HG03558 (cell line): Measurements from ENCODE around the gene SLC45A3.
"Not testable (repeated sequence)": the region's sequence is repeated elsewhere in the genome, so short reads cannot be mapped to it uniquely, and the experiment has no call there.

Source experiments
- ATAC-seq: cut with Tn5 transposase; IDR thresholded peaks from one replicate; pipeline ENCODE4 v1.9.1; 2021; ENCODE audit warnings: moderate number of reproducible peaks; ENCODE audit not compliant: unreplicated experiment; ENCODE audit errors: extremely low read depth

The SLC45A3 gene, protein sequence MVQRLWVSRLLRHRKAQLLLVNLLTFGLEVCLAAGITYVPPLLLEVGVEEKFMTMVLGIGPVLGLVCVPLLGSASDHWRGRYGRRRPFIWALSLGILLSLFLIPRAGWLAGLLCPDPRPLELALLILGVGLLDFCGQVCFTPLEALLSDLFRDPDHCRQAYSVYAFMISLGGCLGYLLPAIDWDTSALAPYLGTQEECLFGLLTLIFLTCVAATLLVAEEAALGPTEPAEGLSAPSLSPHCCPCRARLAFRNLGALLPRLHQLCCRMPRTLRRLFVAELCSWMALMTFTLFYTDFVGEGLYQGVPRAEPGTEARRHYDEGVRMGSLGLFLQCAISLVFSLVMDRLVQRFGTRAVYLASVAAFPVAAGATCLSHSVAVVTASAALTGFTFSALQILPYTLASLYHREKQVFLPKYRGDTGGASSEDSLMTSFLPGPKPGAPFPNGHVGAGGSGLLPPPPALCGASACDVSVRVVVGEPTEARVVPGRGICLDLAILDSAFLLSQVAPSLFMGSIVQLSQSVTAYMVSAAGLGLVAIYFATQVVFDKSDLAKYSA

DNA sequence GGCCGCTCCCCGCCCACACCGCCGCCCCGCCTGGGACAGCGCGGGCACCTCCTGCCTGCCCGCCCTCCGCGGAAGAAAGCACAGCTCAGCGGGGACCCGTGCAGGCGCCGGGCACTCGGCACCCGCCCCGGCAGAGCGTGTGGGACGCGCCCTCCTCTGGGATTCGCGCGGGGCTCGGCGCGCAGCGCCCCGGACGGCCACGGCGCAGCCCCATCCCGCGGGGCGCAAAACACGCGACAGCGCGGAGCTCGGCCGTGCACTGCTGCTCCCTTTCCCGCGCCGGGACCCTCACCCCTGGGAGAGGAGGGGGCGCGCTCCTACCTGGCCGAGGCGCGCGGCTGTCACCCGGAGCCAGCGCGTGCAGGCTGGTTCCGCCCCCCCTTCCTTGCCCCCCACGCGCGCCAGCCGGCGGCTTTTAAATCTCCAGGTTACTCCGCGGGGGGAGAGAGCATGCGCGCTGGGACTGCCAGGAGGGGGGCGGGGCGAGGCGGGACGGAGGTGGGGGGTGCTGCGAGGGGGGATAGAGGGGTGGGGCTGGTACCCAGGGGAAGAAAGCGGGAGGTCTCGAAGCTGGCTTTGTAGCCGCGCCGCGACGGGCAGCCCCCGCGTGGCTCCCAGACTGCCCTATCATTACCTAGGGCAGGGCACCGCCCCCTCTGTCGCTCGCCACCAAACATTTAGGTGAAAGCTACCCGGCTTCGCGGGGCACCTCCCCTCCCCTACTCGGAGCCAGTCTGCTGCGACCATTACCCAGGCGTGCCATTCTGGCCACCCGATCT lies at the start of gene SLC45A3:
Gene SLC45A3, minus strand, starts transcription at position 437 of the 779 bp plus-strand sequence. CDS start 15,853 bp downstream, outside the sequence.
- ATAC-seq: no peak

DNA sequence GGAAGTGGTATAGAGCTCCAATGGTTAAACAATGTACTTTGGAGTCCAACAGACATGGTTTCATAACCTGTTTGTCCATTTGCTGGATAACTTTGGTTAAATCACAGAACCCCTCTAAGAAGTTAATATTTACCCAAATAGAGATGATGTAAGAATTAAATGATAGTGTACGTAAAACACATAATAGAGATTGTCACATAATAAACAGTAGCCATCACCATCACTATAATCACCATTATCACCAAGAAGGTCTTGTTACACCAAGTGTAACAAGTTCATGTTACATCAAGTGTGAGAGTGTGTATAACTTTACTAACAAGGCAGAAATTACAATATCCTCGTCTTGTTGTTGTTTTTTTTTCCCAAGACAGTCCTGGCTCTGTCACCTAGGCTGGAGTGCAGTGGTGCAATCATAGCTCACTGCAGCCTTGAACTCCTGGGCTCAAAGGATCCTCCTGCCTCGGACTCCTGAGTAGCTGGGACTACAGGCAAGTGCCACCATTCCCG lies 46.4 kb upstream of the SLC45A3 start:
- no peak for ATAC-seq

DNA sequence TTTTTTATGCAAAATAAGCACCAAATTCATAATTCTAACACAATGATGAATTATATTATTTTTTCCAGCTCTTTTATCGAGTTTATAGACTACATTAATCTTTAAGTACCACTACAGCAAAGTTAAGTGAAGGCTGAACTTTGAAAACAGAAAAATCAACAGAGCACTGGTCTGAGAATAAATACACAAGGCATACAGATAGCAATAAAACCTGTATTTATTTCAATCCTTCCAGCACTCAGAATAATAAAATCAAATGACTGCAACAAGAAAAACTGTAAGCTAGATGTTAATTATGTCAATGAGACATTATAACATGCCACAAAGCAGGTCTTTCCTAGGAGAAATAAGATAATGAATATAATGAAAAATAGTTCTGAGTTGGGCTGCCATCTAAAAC lies 45.2 kb upstream of the SLC45A3 start:
- no peak for ATAC-seq

DNA sequence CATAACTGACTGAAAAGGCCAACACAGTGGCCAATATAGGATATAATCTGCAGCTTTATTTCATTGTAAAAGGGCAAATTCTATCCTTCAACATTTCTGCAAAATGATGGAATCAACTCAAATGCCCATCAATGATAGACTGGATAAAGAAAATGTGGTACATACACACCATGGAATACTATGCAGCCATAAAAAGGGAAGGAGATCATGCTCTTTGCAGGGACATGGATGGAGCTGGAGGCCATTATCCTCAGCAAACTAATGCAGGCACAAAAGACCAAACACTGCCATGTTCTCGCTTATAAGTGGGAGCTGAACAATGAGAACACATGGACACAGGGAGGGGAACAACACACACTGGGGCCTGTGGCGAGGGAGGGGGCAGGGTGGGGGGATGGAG lies 40.4 kb upstream of the SLC45A3 start:
- not testable (repeated sequence) for ATAC-seq

DNA sequence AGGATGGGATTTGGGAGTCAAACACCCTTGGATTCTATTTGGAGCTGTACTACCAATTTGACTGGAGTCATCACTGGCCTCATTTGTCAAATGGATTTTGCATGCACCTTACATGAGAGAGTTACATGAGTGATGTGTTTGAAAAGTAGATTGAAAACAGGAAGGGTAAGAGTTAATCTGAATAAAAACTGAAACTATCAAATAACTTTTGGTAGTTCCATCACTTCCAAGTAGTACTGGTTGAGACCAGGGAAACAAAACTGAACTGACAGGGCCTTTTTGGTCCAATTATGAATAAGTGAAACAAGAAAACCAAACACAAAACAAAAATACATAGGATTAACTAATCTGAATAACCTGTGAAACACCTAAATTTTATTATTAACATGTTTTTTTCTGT lies 39.5 kb upstream of the SLC45A3 start:
- ATAC-seq: no peak

DNA sequence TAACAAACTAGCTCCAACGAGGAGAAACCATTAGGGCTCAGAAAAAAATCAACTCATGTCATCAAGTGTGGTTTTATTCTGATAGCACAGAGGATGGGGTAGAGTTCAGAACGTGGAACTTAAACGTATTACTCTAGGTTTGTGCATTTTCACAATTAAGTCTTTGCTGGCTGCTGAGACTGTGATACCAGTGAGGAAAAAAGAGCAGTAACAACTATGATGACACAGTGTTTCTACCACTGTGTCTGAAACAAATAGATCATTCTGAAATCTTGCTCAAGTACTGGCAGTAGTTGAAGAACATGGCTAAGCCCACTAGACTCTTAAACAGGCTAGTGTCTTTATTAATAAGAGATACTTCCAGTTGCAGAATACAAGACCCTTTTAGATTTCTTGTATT lies 38.7 kb upstream of the SLC45A3 start:
- ATAC-seq: no peak

DNA sequence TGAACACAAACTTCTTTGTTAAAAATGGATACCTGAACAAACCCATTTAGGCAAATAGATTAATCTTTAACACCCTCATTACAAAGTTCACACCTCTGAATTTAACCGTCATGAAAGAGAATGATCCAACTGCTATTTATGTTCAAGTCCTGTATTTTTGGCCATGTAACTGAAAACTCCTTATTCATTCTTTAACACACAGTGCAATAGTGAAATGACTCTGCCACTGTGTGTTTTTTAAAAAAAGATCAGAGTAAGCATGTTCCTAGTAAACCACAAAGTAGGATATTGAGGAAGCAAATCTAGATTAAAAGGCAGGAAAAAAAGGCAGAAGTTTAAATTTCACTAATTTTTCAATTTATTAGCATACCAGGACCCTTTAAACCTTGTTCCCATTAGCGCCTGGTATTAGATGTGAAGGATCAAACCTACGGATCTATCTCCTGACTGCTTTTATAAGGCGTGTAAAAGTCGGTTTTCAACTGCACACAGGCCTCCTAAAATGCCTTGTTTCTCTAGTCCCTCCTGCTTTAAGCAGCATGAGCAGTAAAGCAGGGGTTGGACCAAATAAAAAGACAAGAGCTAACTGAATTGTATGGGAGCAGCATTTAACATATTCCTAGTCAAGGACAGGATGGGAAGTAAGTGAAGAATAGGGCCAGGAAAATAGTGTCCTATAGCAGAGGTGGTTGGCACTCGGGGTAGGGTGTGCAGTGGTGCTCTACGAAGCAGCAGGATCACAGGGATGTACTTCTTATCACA lies 36.2 kb upstream of the SLC45A3 start:
- no peak for ATAC-seq

DNA sequence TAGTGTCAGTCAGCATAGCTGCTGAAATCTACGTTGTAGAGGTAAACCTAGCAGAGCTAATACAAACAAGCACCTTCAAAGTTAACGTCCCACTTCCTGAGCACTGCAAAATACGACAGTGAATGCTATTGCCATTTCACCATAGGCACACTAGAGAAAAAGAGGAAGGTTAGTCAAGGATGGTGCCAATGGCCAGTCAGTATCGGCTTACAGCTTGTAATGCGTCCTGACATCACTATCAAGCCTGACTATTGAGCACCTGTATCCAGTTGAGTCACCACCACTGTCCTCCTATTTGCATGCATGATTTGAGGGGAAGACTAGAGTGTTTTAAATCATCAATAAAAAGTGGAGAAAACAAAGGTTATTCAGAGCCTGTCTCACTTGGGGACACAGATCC lies 35.3 kb upstream of the SLC45A3 start:
- ATAC-seq: no peak

DNA sequence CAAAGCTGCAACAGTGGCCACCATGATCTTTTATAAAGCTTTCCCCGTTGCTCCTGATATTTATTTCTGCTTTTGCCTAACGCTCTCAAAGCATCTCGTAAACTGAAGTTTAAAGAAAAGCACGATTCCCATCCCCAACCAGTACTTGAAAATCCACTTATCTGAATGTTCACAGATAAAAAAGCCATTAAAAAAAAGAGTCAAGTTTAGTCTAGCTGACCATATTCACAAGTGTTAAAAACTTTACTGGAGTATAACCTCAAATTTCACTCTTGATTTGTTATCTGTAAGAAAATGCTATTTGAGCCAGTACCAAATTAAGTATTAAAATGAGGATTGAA lies 34.6 kb upstream of the SLC45A3 start:
- ATAC-seq: no peak

DNA sequence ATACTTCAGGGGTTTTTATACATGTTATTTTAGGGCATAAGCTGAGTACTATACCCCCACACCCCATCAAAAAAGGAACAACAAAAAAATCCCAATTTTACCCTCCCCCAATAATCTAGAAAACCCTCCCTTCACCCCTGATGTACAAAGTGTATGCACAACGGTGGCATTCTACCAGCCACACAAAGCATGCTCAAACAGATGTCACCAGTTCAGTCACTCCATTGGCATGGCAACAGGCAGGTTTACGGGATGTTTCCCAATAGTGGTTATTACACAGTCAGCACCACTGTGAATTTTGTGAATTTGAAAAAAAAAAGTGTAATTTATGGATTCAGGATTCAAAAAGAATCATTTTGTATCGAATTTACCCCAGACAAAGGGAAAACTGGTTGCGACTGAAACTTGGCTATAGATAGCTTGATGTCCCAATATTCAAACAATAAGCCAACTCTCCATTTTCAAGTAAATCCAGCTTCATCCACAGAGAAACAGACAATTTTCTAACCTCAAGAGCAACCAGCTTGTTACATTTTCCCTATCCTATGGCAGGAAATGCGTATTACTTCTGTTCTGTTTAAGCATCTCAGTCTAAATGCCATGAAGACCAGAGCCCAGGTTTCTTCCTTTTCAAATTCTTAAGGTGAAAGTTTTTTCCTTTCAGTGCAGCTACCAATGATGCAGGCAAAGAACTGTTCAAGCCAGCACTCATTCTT lies 34.0 kb upstream of the SLC45A3 start:
- ATAC-seq: no peak

DNA sequence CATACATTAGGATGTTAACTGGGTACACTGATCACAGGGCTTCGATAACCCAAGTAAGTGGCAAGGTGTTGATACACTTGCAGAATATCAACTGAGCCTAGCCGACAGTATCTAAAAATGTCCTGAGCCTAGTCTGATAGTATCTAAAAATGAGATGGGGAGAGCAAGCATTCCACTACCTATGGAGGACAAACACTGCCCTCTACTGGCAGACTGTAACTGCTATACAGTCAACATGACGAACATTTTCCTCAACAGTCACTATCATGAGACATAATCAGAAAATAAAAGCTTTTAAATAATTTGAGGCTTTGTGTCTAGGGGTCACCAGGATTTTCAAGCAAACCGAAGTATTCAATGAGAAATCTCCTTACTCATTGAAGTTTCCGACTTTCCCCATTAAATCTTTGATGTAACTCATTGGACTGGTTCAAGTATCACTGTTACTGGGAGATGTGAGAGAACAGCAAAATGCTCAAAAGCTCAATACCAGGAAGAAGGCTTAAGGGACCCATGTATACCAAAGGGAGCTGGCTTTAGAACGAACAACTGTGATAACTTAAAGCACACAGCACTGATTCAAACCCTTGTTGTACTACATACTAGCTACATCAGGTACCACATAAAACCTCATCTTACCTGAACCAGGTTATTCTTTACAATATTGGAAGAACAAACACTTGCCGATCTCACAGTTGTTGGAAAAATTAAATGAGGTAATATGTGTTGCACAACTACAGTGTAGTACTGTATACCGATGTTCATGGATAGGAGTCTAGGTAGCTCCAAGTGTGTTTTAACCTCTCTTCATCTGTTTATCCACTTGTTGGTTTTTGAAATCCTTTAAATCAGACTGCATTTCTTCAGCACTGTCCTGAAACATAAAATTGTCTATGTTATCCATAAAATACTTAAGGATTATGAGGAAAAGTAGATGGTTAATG lies 31.1 kb upstream of the SLC45A3 start:
- no peak for ATAC-seq

DNA sequence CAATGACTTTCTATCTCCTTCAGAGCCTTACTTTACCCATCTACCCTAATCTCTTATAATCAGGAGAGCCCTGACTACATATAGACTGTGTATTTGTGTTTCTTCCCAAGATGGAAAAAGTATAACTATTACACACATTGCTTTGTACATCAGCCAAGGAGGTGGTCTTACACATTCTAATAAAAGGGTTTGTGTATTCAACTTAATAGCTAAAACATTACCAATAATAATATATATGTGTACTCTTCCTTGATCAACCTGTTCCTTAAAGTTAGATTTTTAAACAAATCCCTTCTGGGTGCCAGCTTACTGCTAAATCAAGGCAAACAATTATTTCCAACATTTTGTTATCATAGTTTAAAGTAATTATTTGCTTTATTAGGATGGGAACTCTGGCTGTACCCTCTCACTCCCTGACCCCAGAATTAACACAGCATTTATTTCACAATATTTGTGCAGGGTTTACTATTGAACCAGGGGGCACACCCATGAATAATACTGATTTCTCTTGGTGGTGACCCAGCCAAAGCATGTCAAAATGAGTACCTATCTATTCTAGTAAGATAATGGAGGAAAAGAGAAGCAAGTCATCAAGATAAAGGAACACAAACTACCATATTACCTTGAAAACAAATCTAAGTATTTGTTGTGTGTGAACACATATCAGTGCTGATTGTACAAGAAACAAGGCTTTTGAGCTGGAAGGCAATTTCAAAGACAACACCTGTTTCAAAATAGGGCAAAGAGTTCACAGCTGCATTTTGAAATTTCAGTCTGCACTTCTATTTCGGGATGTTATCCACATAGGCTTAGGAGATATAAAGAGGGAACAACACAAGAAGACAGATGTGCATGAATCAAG lies 30.1 kb upstream of the SLC45A3 start:
- no peak for ATAC-seq

DNA sequence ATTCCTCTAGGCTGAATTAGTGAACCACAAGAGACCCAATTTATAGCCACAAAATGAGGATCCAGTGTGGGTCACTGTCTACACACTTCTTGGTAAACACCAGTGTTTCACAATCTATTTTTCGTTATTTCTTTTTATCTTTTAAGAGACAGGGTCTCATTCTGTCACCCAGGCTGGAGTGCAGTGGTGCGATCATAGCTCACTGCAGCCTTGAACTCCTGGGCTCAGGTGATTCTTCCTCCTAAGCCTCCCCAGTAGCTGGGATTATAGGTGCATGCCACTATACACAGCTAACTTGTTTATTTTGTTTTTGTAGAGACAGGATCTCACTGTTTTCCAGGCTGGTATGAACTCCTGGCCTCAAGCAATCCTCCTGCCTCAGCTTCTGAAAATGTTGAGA lies 29.3 kb upstream of the SLC45A3 start:
- ATAC-seq: no peak

DNA sequence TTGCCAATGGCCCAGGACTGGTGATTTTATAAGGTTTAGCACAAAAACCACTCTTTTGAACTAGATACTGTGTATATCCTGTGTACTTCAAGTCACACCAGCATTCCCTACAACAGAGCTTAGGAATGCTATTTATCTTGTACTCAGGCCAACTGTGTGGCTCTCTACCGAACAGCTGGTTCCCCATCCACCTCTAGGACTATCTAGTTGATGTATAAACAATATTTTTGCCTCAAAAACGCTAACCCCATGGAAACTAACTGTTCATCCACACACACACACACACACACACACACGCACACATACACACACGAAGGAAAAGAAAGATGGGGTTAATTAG lies 28.7 kb upstream of the SLC45A3 start:
- ATAC-seq: no peak

DNA sequence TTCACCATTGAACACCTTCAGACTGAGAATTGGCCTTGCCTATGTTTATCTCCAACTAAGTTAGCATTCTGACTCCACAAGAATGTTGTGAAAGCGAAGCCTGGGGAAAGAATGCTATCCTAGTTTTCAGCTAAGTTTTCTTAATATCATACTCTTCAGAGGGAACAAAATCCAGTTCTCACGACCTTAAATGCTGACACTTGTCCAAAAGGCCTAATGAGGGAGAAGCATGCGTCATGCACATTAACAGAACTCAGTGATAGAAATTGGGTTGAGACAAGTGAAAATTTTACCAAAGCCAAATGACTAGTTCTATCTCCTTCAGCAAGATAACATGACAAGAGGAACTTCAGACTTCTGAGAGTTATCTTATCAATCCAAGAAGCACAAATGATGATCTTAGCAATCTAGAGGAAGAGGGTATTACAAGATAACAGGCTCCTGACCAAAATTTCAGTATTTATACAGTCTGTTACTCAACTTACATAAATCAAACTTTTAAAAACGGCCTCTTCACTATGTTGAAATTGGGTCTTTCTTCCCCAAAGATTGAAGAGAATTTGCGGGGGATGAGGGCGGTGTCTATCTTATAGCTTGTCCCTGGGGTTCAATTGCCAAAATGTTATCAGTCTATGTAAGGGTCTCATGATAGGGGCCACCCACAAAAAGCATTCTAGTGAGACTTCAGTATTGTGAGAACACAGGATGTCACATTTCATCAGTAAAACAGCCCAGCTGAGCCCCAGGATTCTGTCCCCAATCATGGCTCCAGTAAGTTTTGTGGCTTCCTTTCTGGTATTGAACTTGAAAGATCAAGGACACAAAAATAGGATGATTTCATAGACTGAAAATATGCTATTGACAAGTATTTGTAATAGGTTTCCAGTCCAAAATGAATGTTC lies 26.5 kb upstream of the SLC45A3 start:
- ATAC-seq: no peak

DNA sequence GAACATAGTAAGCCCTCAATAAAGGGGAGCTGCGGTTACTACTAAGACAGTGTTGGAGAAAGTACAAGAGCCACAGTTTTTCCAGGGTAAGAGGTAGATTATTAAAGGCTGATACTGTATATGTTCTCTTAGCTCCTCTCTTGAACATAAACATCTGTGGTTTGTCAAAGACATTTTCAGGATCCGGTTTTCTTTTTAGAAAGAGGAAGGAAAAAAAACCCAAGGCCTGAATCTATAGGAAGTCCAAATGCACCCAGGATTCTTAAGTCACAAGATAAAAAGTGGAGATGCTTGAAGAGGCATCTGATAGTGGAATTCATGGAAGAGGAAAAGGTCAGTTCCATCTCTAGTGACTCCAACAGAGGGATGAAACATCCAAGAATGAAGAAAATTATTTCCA lies 24.6 kb upstream of the SLC45A3 start:
- ATAC-seq: no peak

DNA sequence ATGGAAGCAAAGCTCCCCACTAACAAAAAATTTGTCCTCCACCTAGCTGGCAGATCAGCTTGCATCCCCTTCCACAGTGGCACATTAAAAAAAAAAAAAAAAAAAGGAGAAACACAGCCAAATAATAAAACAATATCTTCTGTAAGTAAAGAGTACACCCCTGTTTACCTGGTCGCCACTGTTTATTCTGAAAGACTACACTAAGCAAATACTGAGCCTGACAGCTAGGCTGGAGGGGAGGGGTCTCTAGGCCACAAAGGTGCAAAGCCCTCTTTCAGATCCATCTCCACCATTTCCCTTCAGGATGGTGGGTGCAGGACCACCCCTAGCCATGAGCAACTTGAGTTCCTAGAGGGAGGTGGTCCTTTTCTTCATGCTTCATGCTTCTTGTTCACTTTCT lies 22.8 kb upstream of the SLC45A3 start:
- no peak for ATAC-seq
